Keratinocyte (primary cell): ENCODE measurements around the gene P2RX2.

Experiments used
- EZH2 ChIP-seq: IDR thresholded peaks from one replicate; pipeline ENCODE4 v1.6.1; 2012; ENCODE audit warnings: inconsistent platforms, mild to moderate bottlenecking, low read length, moderate library complexity
- TF ChIP-seq, protein P1 (sequence below), 3 experiments: IDR thresholded peaks in 1 of 3; conservative IDR thresholded peaks in 1 of 3; optimal IDR thresholded peaks in 1 of 3; 2 replicates in 2 of 3; 3 replicates in 1 of 3; pipeline versions ENCODE3 to v1.5.1; 2011; ENCODE audit warnings: low read length in 3 of 3, mild to moderate bottlenecking in 3 of 3, moderate library complexity in 2 of 3, control low read depth in 1 of 3, inconsistent platforms in 1 of 3; ENCODE audit not compliant: insufficient read depth in 2 of 3; ENCODE audit errors: extremely low read depth in 1 of 3

DNA sequence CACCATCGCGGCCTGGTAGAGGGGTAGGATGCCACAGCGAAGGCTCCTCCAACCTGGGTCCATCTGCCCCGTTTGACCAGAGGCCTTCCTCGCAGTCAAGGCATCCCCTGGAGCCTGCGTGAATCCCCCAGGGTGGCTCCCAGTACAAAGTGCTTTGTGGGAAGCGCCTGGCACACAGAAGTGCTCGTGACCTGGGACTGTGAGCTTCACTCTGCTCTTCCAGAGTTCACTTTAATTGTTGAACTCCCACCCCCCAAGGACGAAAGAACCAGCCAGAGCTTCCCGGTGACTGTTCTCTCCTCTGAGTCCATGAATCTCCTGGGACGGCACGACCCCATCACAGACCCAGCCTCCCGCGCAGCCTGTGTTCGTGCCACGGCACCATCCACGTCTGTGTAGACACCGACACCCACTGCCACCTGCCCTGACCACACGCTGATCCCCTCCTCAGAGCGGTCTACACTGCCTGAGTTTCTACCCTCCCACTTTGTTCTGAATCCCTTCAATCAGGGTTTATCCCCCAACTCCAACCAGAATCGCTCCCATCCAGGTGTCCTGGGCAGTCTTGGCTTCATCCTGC is 15.9 kb downstream of the P2RX2 start:
- no peak for TF ChIP-seq EZH2
- TF ChIP-seq, protein P1, sequence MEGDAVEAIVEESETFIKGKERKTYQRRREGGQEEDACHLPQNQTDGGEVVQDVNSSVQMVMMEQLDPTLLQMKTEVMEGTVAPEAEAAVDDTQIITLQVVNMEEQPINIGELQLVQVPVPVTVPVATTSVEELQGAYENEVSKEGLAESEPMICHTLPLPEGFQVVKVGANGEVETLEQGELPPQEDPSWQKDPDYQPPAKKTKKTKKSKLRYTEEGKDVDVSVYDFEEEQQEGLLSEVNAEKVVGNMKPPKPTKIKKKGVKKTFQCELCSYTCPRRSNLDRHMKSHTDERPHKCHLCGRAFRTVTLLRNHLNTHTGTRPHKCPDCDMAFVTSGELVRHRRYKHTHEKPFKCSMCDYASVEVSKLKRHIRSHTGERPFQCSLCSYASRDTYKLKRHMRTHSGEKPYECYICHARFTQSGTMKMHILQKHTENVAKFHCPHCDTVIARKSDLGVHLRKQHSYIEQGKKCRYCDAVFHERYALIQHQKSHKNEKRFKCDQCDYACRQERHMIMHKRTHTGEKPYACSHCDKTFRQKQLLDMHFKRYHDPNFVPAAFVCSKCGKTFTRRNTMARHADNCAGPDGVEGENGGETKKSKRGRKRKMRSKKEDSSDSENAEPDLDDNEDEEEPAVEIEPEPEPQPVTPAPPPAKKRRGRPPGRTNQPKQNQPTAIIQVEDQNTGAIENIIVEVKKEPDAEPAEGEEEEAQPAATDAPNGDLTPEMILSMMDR (optimal IDR thresholded peaks at IDR 0.05 in 1 of 3, IDR thresholded peaks at IDR 0.05 in 1 of 3, conservative IDR thresholded peaks at IDR 0.05 in 1 of 3; ENCODE audit: extremely low read depth in 1 of 3, insufficient read depth in 2 of 3, low read length in 3 of 3): no peak
